H9 (cell line): ENCODE data around the gene APLP2. TPM values are rescaled to one million over a fixed set of nuclear protein-coding genes. Genes with fewer than 3 reads are reported as not detected.

ENCODE experiments used
- DNase-seq: peaks from one replicate; pipeline ENCODE4 v3.0.0-alpha.2; 2017
- H2AFZ ChIP-seq: one replicate; pipeline ENCODE4 v1.6.1; 2013; ENCODE audit warnings: mild to moderate bottlenecking, low read length, control low read depth, moderate library complexity
- H2AK5ac ChIP-seq: 2 replicates; pipeline ENCODE4 v1.6.1; 2013; ENCODE audit warnings: low read length, control low read depth, mixed read lengths; ENCODE audit not compliant: insufficient read length
- H2BK120ac ChIP-seq: one replicate; pipeline ENCODE4 v1.6.1; 2013; ENCODE audit warnings: low read depth, mild to moderate bottlenecking, low read length, control low read depth, inconsistent platforms; ENCODE audit not compliant: poor library complexity, severe bottlenecking
- H2BK12ac ChIP-seq: 2 replicates; pipeline ENCODE4 v1.6.1; 2013; ENCODE audit warnings: low read length, control low read depth, mixed read lengths, low read depth; ENCODE audit not compliant: insufficient read length
- H2BK15ac ChIP-seq: 2 replicates; pipeline ENCODE4 v1.6.1; 2013; ENCODE audit warnings: low read depth, low read length, control low read depth
- H2BK20ac ChIP-seq: one replicate; pipeline ENCODE4 v1.6.1; 2013; ENCODE audit warnings: low read depth, mild to moderate bottlenecking, low read length, control low read depth, inconsistent platforms; ENCODE audit not compliant: poor library complexity, severe bottlenecking
- H2BK5ac ChIP-seq: 2 replicates; pipeline ENCODE4 v1.6.1; 2013; ENCODE audit warnings: low read length, control low read depth, mixed read lengths; ENCODE audit not compliant: insufficient read length
- H3K14ac ChIP-seq: 2 replicates; pipeline ENCODE4 v1.6.1; 2013; ENCODE audit warnings: low read length, control low read depth; ENCODE audit not compliant: insufficient read depth
- H3K18ac ChIP-seq: 2 replicates; pipeline ENCODE4 v1.6.1; 2013; ENCODE audit warnings: low read depth, mild to moderate bottlenecking, mixed read lengths, low read length, control low read depth; ENCODE audit not compliant: insufficient read length
- H3K23ac ChIP-seq: 2 replicates; pipeline ENCODE4 v1.6.1; 2013; ENCODE audit warnings: low read length, control low read depth, mixed read lengths, low read depth; ENCODE audit not compliant: insufficient read length
- H3K23me2 ChIP-seq: 2 replicates; pipeline ENCODE4 v1.6.1; 2013; ENCODE audit warnings: low read depth, mild to moderate bottlenecking, mixed read lengths, low read length, control low read depth; ENCODE audit not compliant: insufficient read length, poor library complexity, severe bottlenecking
- H3K27ac ChIP-seq: 2 replicates; pipeline ENCODE4 v1.5.1; 2013; ENCODE audit warnings: low read length, control low read depth, mixed read lengths, low read depth; ENCODE audit not compliant: insufficient read length
- H3K27me3 ChIP-seq: 2 replicates; pipeline ENCODE4 v1.6.1; 2013; ENCODE audit warnings: low read length, control low read depth, inconsistent platforms; ENCODE audit not compliant: insufficient read depth
- H3K4ac ChIP-seq: 2 replicates; pipeline ENCODE4 v1.6.1; 2013; ENCODE audit warnings: low read depth, mild to moderate bottlenecking, control low read depth, inconsistent platforms, low read length, moderate library complexity
- H3K4me1 ChIP-seq: 2 replicates; pipeline ENCODE4 v1.6.1; 2013; ENCODE audit warnings: low read length, control low read depth, inconsistent platforms; ENCODE audit not compliant: insufficient read depth
- H3K4me2 ChIP-seq: 2 replicates; pipeline ENCODE4 v1.6.1; 2013; ENCODE audit warnings: low read length, control low read depth, mixed read lengths; ENCODE audit not compliant: insufficient read length, insufficient read depth
- H3K56ac ChIP-seq: 2 replicates; pipeline ENCODE4 v1.6.1; 2013; ENCODE audit warnings: low read depth, mild to moderate bottlenecking, mixed read lengths, low read length, control low read depth; ENCODE audit not compliant: insufficient read length
- H3K79me1 ChIP-seq: 2 replicates; pipeline ENCODE4 v1.6.1; 2013; ENCODE audit warnings: low read depth, mild to moderate bottlenecking, moderate library complexity, low read length, control low read depth, inconsistent platforms; ENCODE audit not compliant: insufficient read depth, poor library complexity, severe bottlenecking
- H3K79me2 ChIP-seq: 2 replicates; pipeline ENCODE4 v1.6.1; 2013; ENCODE audit warnings: low read length, control low read depth, inconsistent platforms; ENCODE audit not compliant: insufficient read depth
- H3K9ac ChIP-seq: 2 replicates; pipeline ENCODE4 v1.6.1; 2013; ENCODE audit warnings: low read length, control low read depth, mixed read lengths; ENCODE audit not compliant: insufficient read length; ENCODE audit errors: extremely low read depth
- H3K9me3 ChIP-seq: one replicate; pipeline ENCODE4 v1.6.1; 2013; ENCODE audit warnings: low read depth, low read length, inconsistent platforms; ENCODE audit not compliant: control insufficient read depth
- H3T11ph ChIP-seq: one replicate; pipeline ENCODE4 v1.6.1; 2013; ENCODE audit warnings: mild to moderate bottlenecking, low read length, control low read depth, inconsistent platforms
- H4K20me1 ChIP-seq: one replicate; pipeline ENCODE4 v1.6.1; 2013; ENCODE audit not compliant: control insufficient read depth, insufficient read length, insufficient read depth
- H4K5ac ChIP-seq: 2 replicates; pipeline ENCODE4 v1.6.1; 2013; ENCODE audit warnings: low read depth, mild to moderate bottlenecking, mixed read lengths, low read length, control low read depth; ENCODE audit not compliant: insufficient read length
- H4K8ac ChIP-seq: replicated peaks from 2 replicates; pipeline ENCODE4 v1.6.1; 2013; ENCODE audit warnings: low read length, control low read depth, mixed read lengths, low read depth; ENCODE audit not compliant: insufficient read length
- H4K91ac ChIP-seq: 2 replicates; pipeline ENCODE4 v1.6.1; 2013; ENCODE audit warnings: low read depth, mild to moderate bottlenecking, moderate library complexity, mixed read lengths, low read length, control low read depth; ENCODE audit not compliant: insufficient read length
- H3K27ac Mint-ChIP-seq, 3 experiments: 2 replicates in 2 of 3; 3 replicates in 1 of 3; pipeline ENCODE4 v1.8.0; 2020 to 2021; ENCODE audit warnings: mixed read lengths in 3 of 3, mild to moderate bottlenecking in 1 of 3, moderate library complexity in 1 of 3
- H3K27me3 Mint-ChIP-seq: 2 replicates; pipeline ENCODE4 v1.8.0; 2021; ENCODE audit warnings: low read depth, mild to moderate bottlenecking, moderate library complexity, mixed read lengths
- H3K36me3 Mint-ChIP-seq, 3 experiments: 2 replicates in 2 of 3; 3 replicates in 1 of 3; pipeline ENCODE4 v1.8.0; 2020 to 2021; ENCODE audit warnings: low read depth in 3 of 3, mixed read lengths in 3 of 3; ENCODE audit not compliant: insufficient read depth in 1 of 3
- H3K4me1 Mint-ChIP-seq, 2 experiments: 2 replicates each; pipeline ENCODE4 v1.8.0; 2020; ENCODE audit warnings: mixed read lengths in 2 of 2
- H3K4me3 Mint-ChIP-seq, 2 experiments: 2 replicates in 1 of 2; 3 replicates in 1 of 2; pipeline ENCODE4 v1.8.0; 2020 to 2021; ENCODE audit warnings: mild to moderate bottlenecking in 2 of 2, mixed read lengths in 2 of 2, moderate library complexity in 1 of 2
- H3K9me3 Mint-ChIP-seq, 2 experiments: 2 replicates in 1 of 2; 3 replicates in 1 of 2; pipeline ENCODE4 v1.8.0; 2020; ENCODE audit warnings: mild to moderate bottlenecking in 2 of 2, mixed read lengths in 2 of 2, moderate library complexity in 1 of 2
- WGBS: extraction: QIAGEN DNeasy Blood & Tissue Kit; methylation state at CpG from one replicate; pipeline ENCODE4 v1.1.7; 2013; ENCODE audit warnings: missing lambda C conversion rate, low lambda C conversion rate, mixed read lengths; ENCODE audit not compliant: insufficient read length; ENCODE audit errors: extremely low coverage; 5-methylcytosine and 5-hydroxymethylcytosine counted together
- total RNA-seq: library from RNA; stranded (reverse); gene quantifications from 2 replicates; pipeline ENCODE4 v1.2.1, GENCODE V29; 2021
- TF ChIP-seq, protein P1 (sequence below): fragments of 200-600 bp; sonication (generic); conservative IDR thresholded peaks from 3 replicates; pipeline ENCODE4 v1.8.0; 2021; ENCODE audit warnings: antibody characterized with exemption, mild to moderate bottlenecking

Gene APLP2
- total RNA-seq, 1 experiment from 2014 or later: 328 TPM

GRCh38 chr11:130181295-130182272 lies 111.9 kb downstream of the APLP2 start:
- Mint-ChIP-seq H3K36me3 (no peaks in the 10 kb centered on the region), H3K4me1 (peaks cover 13 to 16% of the 10 kb centered on the region in 2 experiments), H3K27ac (no peak overlapping the region), H3K9me3 (no peaks in the 10 kb centered on the region), H3K27me3 (no peaks in the 10 kb centered on the region), H3K4me3 (no peak overlapping the region)
- TF ChIP-seq, protein P1, sequence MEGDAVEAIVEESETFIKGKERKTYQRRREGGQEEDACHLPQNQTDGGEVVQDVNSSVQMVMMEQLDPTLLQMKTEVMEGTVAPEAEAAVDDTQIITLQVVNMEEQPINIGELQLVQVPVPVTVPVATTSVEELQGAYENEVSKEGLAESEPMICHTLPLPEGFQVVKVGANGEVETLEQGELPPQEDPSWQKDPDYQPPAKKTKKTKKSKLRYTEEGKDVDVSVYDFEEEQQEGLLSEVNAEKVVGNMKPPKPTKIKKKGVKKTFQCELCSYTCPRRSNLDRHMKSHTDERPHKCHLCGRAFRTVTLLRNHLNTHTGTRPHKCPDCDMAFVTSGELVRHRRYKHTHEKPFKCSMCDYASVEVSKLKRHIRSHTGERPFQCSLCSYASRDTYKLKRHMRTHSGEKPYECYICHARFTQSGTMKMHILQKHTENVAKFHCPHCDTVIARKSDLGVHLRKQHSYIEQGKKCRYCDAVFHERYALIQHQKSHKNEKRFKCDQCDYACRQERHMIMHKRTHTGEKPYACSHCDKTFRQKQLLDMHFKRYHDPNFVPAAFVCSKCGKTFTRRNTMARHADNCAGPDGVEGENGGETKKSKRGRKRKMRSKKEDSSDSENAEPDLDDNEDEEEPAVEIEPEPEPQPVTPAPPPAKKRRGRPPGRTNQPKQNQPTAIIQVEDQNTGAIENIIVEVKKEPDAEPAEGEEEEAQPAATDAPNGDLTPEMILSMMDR: no peak
- no peak overlapping the region for H3K18ac ChIP-seq
- H2BK20ac ChIP-seq: no peak overlapping the region
- H2AFZ ChIP-seq: no peak overlapping the region
- DNase-seq: no peak
- no peaks in the 10 kb centered on the region for H3K23me2 ChIP-seq
- no peak overlapping the region for H3K4me2 ChIP-seq
- no peaks in the 10 kb centered on the region for H3K79me2 ChIP-seq
- no peak overlapping the region for H3K27ac ChIP-seq
- H2BK5ac ChIP-seq: no peak overlapping the region
- H4K8ac ChIP-seq: no peak overlapping the region
- H4K91ac ChIP-seq: no peak overlapping the region
- H2BK15ac ChIP-seq: no peak overlapping the region
- no peaks in the 10 kb centered on the region for H3K9me3 ChIP-seq
- no peak overlapping the region for H2BK120ac ChIP-seq
- no peak overlapping the region for H3K56ac ChIP-seq
- no peak overlapping the region for H2AK5ac ChIP-seq
- no peak overlapping the region for H3K9ac ChIP-seq
- H3K79me1 ChIP-seq: no peaks in the 10 kb centered on the region
- peaks cover 4% of the 10 kb centered on the region; the same call in 1 of the 2 replicates for H3K4me1 ChIP-seq
- H2BK12ac ChIP-seq: no peak overlapping the region
- H4K20me1 ChIP-seq: no peaks in the 10 kb centered on the region
- H3K27me3 ChIP-seq: no peaks in the 10 kb centered on the region
- no peak overlapping the region for H3K23ac ChIP-seq
- H3K14ac ChIP-seq: no peak overlapping the region
- no peak overlapping the region for H3K4ac ChIP-seq
- H4K5ac ChIP-seq: no peak overlapping the region
- no CpG with 5 or more reads among the region's 11 CpGs for WGBS
- H3T11ph ChIP-seq: no peak overlapping the region
